B cell (primary cell): ENCODE data around the gene TAF1C. TPM values are rescaled to one million over a fixed set of nuclear protein-coding genes. Genes with fewer than 3 reads are reported as not detected.

Experiments
- ATAC-seq: fragments of 200-7000 bp; cut with Tn5 transposase; one replicate; pipeline ENCODE4 v1.10.0; 2021; ENCODE audit warnings: low read depth, mild to moderate bottlenecking, moderate number of reproducible peaks, moderate library complexity
- CTCF ChIA-PET: fragments of 350-600 bp; sonication (Branson Sonifier 250); formaldehyde crosslinking; loops from one replicate; lab custom pipeline; 2021; ENCODE audit warnings: antibody characterized with exemption, inconsistent platforms; lab: Charles Lee
- POLR2A ChIA-PET: fragments of 350-600 bp; sonication (Branson Sonifier 250); formaldehyde crosslinking; loops from one replicate; lab custom pipeline; 2021; ENCODE audit warnings: antibody characterized with exemption; lab: Charles Lee
- DNase-seq: peaks from one replicate; pipeline ENCODE4 v3.0.0; 2013
- H2AFZ ChIP-seq: 2 replicates; pipeline ENCODE4 v1.6.1; 2012; ENCODE audit warnings: mild to moderate bottlenecking, low read depth, low read length; ENCODE audit not compliant: insufficient read depth, poor library complexity, severe bottlenecking
- H3K27ac ChIP-seq, 2 donors: 1 replicate in 1 of 2; 2 replicates in 1 of 2; pipeline ENCODE4 v1.5.1; 2012 to 2013; ENCODE audit warnings: low read length in 2 of 2, mild to moderate bottlenecking in 2 of 2, moderate library complexity in 1 of 2
- H3K27me3 ChIP-seq, 4 experiments: fragments of 200-600 bp in 1 of 4; sonication (generic) in 1 of 4; replicated peaks in 1 of 4; 1 replicate in 2 of 4; 2 replicates in 2 of 4; pipeline versions ENCODE4 v1.6.1 to v1.7.0; 2013 to 2016; ENCODE audit warnings: low read length in 3 of 4, mild to moderate bottlenecking in 2 of 4, mixed read lengths in 1 of 4, moderate library complexity in 1 of 4; ENCODE audit not compliant: insufficient read depth in 4 of 4, control insufficient read depth in 3 of 4; ENCODE audit errors: control extremely low read depth in 1 of 4
- H3K36me3 ChIP-seq, 2 experiments: replicated peaks in 1 of 2; 1 replicate in 1 of 2; 2 replicates in 1 of 2; pipeline versions ENCODE4 v1.6.1 to v1.7.1; 2013; ENCODE audit warnings: low read length in 1 of 2; ENCODE audit not compliant: insufficient read depth in 2 of 2, control insufficient read depth in 1 of 2; ENCODE audit errors: control extremely low read depth in 1 of 2, extremely low read depth in 1 of 2
- H3K4me1 ChIP-seq, 2 donors: fragments of 200-600 bp in 1 of 2; sonication (generic) in 1 of 2; 1 replicate in 1 of 2; 2 replicates in 1 of 2; pipeline versions ENCODE4 v1.5.1 to v1.6.1; 2013 to 2017; ENCODE audit warnings: low read length in 2 of 2; ENCODE audit not compliant: control insufficient read depth in 2 of 2, insufficient read depth in 2 of 2
- H3K4me2 ChIP-seq: replicated peaks from 2 replicates; pipeline ENCODE3; 2012; ENCODE audit warnings: mild to moderate bottlenecking, low read depth, low read length; ENCODE audit not compliant: poor library complexity, severe bottlenecking
- H3K4me3 ChIP-seq, 5 experiments: fragments of 200-600 bp in 1 of 5; sonication (generic) in 1 of 5; 1 replicate in 3 of 5; 2 replicates in 2 of 5; pipeline versions ENCODE4 v1.5.1 to v1.7.0; 2011 to 2016; ENCODE audit warnings: low read length in 4 of 5, mild to moderate bottlenecking in 4 of 5, low read depth in 2 of 5, control low read depth in 1 of 5, moderate library complexity in 1 of 5; ENCODE audit not compliant: insufficient read depth in 1 of 5; ENCODE audit errors: control extremely low read depth in 1 of 5, extremely low read depth in 1 of 5
- H3K79me2 ChIP-seq: fragments of 200-600 bp; sonication (generic); one replicate; pipeline ENCODE4 v1.6.0; 2016; ENCODE audit warnings: low read length; ENCODE audit not compliant: control insufficient read depth, insufficient read depth
- H3K9ac ChIP-seq: fragments of 200-600 bp; sonication (generic); 2 replicates; pipeline ENCODE4 v1.6.1; 2017; ENCODE audit warnings: mild to moderate bottlenecking, low read length, moderate library complexity
- H3K9me3 ChIP-seq, 3 donors: one replicate each; pipeline versions ENCODE4 v1.6.1 to v1.7.1; 2013; ENCODE audit warnings: low read length in 2 of 3; ENCODE audit not compliant: control insufficient read depth in 2 of 3, insufficient read depth in 1 of 3; ENCODE audit errors: control extremely low read depth in 1 of 3
- H4K20me1 ChIP-seq: 2 replicates; pipeline ENCODE4 v1.6.0; 2012; ENCODE audit warnings: mild to moderate bottlenecking, low read length; ENCODE audit not compliant: insufficient read depth, control insufficient read depth, poor library complexity, severe bottlenecking
- H3K27ac Mint-ChIP-seq: one replicate; pipeline ENCODE4 v1.8.0; 2021; ENCODE audit warnings: mixed read lengths
- H3K27me3 Mint-ChIP-seq: one replicate; pipeline ENCODE4 v1.8.0; 2021; ENCODE audit warnings: mixed read lengths
- H3K4me1 Mint-ChIP-seq: one replicate; pipeline ENCODE4 v1.8.0; 2021; ENCODE audit warnings: mixed read lengths
- H3K4me3 Mint-ChIP-seq: one replicate; pipeline ENCODE4 v1.8.0; 2021; ENCODE audit warnings: mixed read lengths
- H3K9me3 Mint-ChIP-seq: one replicate; pipeline ENCODE4 v1.8.0; 2022; ENCODE audit warnings: mixed read lengths; ENCODE audit not compliant: insufficient read depth
- EZH2 ChIP-seq: IDR thresholded peaks from 2 replicates; pipeline ENCODE4 v1.6.1; 2012; ENCODE audit warnings: borderline replicate concordance, low read depth, mild to moderate bottlenecking, moderate library complexity, low read length; ENCODE audit not compliant: insufficient read depth, poor library complexity, severe bottlenecking
- WGBS: methylation state at CpG from one replicate; pipeline ENCODE4 v1.1.5; 2013; ENCODE audit warnings: missing lambda C conversion rate; ENCODE audit not compliant: insufficient coverage; 5-methylcytosine and 5-hydroxymethylcytosine counted together
- intact Hi-C: fragments of 100-400 bp; cut with micrococcal nuclease; formaldehyde crosslinking; loops from one replicate; pipeline ENCODE4 v1.10.0; 2022
- polyA plus RNA-seq: library from polyadenylated mRNA; depleted of rRNA; stranded (reverse); fragments of >200 nt; gene quantifications from 2 replicates; pipeline ENCODE4 v1.2.3, GENCODE V29; 2012
- total RNA-seq, 2 donors: library from RNA; stranded (reverse); fragments of 120-200 nt in 1 of 2; gene quantifications; 1 replicate in 1 of 2; 2 replicates in 1 of 2; pipeline versions ENCODE4 v1.2.3 to v1.2.4, GENCODE V29; 2013 to 2022
- TF ChIP-seq, protein P1 (sequence below): fragments of 200-600 bp; IDR thresholded peaks from one replicate; pipeline ENCODE4 v1.8.0; 2022; ENCODE audit warnings: antibody characterized with exemption, mild to moderate bottlenecking

Gene TAF1C
- total and polyA plus RNA-seq, 2 donors (not counting 1 experiment from before 2014, with no cell fraction given), result 115 to 125 TPM

DNA sequence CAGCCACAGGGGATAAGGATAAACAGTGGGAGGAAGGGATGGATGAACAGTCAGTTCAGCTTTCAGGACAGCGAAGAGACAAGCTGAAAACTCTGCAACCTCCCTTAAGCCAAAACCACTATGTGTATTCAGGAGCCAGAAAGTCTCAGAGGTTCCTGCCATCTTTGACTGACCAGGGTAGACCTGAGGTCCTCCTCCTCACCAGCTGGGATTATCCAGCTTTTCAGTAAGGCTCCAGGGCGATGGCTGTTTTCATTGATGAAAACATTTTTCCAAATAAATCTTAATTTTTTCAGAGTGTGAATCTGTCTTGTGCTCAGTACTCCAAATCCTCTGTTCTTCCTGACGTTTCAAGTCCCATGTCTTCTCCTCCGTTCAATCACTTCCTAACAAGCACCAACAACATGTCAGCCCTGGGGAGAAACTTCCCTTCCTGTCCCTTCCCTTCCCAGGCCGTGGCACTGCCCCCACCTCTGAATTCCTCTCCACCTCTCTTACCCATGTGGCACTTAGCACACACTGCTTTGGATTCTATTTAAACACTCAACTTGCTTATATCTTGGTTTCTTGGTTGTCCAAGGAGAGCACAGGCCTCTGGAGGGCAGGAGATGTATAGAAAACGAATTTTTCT, 47.1 kb downstream of the TAF1C start:
- H3K27ac ChIP-seq, result no peak overlapping the region
- H3K4me1 ChIP-seq, result peaks cover 3 to 8% of the 10 kb centered on the region in 2 donors
- WGBS, result 86% methylated on average over 4 of the region's 6 CpGs
- H3K9ac ChIP-seq, result no peak overlapping the region
- ATAC-seq, result no peak
- DNase-seq, result no peak
- H3K36me3 ChIP-seq, result no peaks in the 10 kb centered on the region
- Mint-ChIP-seq H3K27me3 (no peaks in the 10 kb centered on the region), H3K9me3 (no peaks in the 10 kb centered on the region), H3K4me3 (no peak overlapping the region), H3K27ac (no peak overlapping the region), H3K4me1 (peaks cover 14% of the 10 kb centered on the region)
- intact Hi-C loops, result loop anchor here (5.0 kb wide), 2 partner anchors 52 to 888 kb away; partner anchors contain the start of gene KIAA0513
- H3K4me2 ChIP-seq, result no peak overlapping the region
- no peaks in the 10 kb centered on the region for H3K27me3 ChIP-seq
- H3K4me3 ChIP-seq, result no peak overlapping the region
- peaks cover 90% of the 10 kb centered on the region for H3K79me2 ChIP-seq
- TF ChIP-seq, protein P1, sequence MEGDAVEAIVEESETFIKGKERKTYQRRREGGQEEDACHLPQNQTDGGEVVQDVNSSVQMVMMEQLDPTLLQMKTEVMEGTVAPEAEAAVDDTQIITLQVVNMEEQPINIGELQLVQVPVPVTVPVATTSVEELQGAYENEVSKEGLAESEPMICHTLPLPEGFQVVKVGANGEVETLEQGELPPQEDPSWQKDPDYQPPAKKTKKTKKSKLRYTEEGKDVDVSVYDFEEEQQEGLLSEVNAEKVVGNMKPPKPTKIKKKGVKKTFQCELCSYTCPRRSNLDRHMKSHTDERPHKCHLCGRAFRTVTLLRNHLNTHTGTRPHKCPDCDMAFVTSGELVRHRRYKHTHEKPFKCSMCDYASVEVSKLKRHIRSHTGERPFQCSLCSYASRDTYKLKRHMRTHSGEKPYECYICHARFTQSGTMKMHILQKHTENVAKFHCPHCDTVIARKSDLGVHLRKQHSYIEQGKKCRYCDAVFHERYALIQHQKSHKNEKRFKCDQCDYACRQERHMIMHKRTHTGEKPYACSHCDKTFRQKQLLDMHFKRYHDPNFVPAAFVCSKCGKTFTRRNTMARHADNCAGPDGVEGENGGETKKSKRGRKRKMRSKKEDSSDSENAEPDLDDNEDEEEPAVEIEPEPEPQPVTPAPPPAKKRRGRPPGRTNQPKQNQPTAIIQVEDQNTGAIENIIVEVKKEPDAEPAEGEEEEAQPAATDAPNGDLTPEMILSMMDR, result no peak
- no peak for TF ChIP-seq EZH2
- POLR2A ChIA-PET, result no interaction called here
- H2AFZ ChIP-seq, result no peak overlapping the region
- no peaks in the 10 kb centered on the region for H3K9me3 ChIP-seq
- peaks cover 21% of the 10 kb centered on the region for H4K20me1 ChIP-seq
- CTCF ChIA-PET, result no interaction called here

DNA sequence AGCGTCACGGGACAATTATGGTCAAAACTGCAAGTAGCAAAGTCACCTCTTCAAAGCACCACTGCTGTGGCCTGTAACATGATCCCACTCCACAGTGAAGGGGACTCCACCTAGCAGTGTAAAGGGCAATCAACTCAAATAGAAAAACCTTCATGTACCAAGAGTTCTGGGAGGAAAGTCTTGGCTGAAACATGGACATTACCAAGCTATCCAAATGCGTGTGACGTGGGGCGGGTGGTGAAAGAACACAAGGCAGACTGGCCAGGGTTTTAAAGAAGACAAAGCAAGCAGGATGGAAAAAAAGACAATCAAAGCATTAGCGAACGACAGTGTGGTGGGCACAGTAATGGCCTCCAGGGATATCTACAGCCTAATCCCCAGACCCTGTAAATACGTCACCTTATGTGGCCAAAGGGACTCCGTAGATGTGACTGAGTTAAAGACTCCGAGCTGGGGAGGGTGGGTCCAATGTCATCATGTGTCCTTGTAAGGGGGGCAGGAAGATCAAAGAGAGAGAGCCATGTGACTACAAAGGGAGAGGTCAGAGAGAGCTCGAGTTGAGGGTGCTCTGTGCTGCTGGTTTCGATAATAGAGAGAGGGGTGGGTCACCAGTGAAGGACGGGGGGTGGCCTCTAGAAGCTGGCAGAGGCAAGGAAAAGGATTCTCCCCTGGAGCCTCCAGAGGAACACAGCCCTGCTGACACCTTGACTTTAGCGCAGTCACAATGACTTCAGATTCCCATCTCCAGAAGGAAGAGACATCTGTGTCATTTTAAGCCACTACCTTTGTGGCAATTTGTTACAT, 47.8 kb downstream of the TAF1C start:
- ChIA-PET POLR2A (no interaction called here), CTCF (interaction anchor here (0.6 to 1.5 kb wide), 2 partner anchors 21 to 23 kb away, joined by 3 to 7 read pairs; partner anchors contain the start of gene MBTPS1)
- H3K36me3 ChIP-seq, result no peaks in the 10 kb centered on the region
- no peak overlapping the region for H3K4me3 Mint-ChIP-seq
- no peak for DNase-seq
- H3K9me3 Mint-ChIP-seq, result no peaks in the 10 kb centered on the region
- peaks cover 90% of the 10 kb centered on the region for H3K79me2 ChIP-seq
- no peak for ATAC-seq
- H3K4me3 ChIP-seq, result no peak overlapping the region
- H2AFZ ChIP-seq, result no peak overlapping the region
- intact Hi-C loops, result no loop called here
- H3K4me1 Mint-ChIP-seq, result peaks cover 9% of the 10 kb centered on the region
- H3K27me3 Mint-ChIP-seq, result no peaks in the 10 kb centered on the region
- no peak overlapping the region for H3K27ac Mint-ChIP-seq
- H3K27ac ChIP-seq, result no peak overlapping the region
- H3K27me3 ChIP-seq, result no peaks in the 10 kb centered on the region
- H4K20me1 ChIP-seq, result peaks cover 21% of the 10 kb centered on the region
- H3K4me1 ChIP-seq, result peaks cover 1 to 4% of the 10 kb centered on the region in 2 donors
- H3K4me2 ChIP-seq, result no peak overlapping the region
- H3K9me3 ChIP-seq, result no peaks in the 10 kb centered on the region
- no peak for TF ChIP-seq EZH2
- TF ChIP-seq, protein P1, result no peak
- no peak overlapping the region for H3K9ac ChIP-seq
- 93% methylated on average over 7 of the region's 14 CpGs for WGBS
